ENCODE data around the gene PPP1R14B. TPM values are rescaled to one million over a fixed set of nuclear protein-coding genes. Genes with fewer than 3 reads are reported as not detected.

PPP1R14B gene
- total and polyA plus RNA-seq, 2 of the 13 experiments (the other 11 are each of a cell fraction or from before 2014, with no cell fraction given), result 110 to 148 TPM

DNA sequence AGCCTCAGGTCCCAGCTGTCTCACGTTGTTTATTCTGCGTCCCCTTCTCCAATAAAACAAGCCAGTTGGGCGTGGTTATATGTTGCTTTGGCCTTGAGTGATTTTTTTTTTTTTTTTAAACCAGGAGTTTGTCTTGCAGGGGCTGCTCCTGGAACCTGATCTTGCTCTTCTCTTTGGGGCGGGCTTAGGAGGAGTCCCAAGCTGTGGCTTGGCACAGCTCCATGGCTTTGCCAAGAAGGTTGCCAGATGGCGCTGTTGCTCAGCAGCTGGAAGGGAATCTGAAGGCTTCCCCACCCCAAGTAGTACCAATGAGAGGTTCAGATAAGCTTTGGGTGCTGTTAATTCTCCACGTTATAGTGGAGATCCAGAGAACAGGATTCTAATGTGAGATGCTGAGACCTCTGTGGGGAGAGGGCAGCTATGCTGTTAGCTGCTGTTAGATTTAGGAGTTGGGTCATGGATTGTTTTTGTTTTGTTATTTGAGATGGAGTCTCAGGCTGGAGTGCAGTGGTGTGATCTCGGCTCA lies 42.2 kb downstream of the PPP1R14B start:
- ChIA-PET CTCF (ENCODE audit: low intra/inter-chr PET ratio, low total read pairs) (interaction anchor here (1.3 to 1.7 kb wide), 2 partner anchors 96 to 100 kb away, joined by 6 to 7 read pairs; partner anchors contain the start of gene CATSPERZ), POLR2A (interaction anchor here (0.8 to 3.8 kb wide), 11 partner anchors 13 to 127 kb away, joined by 3 to 18 read pairs (median 5); partner anchors contain the start of genes CATSPERZ, FKBP2, NUDT22 and STIP1)
- intact Hi-C loops (cut with micrococcal nuclease; ENCODE audit: unreplicated experiment) (no loop called here), in situ Hi-C loops (cut with HindIII; ENCODE audit: extremely low pct_ligation_motif_present, low pct_unique_long_range_greater_than_20kb) (no loop called here)
- Histone ChIP-seq H3K27me3 (ENCODE audit: control insufficient read depth in 1 of 2, insufficient read depth in 2 of 2, low read length in 2 of 2) (no peaks in the 10 kb centered on the region), H3K9ac (ENCODE audit: insufficient read depth, low read depth, low read length) (no peak overlapping the region), H2AFZ (ENCODE audit: low read length) (no peak overlapping the region), H4K20me1 (ENCODE audit: insufficient read depth, low read length) (0 out of 2 replicates have a peak, but pooled peaks cover 2% of the 10 kb centered on the region), H3K79me2 (ENCODE audit: insufficient read depth, low read length) (no peaks in the 10 kb centered on the region), H3K4me1 (ENCODE audit: insufficient read depth, low read length) (peaks cover 17% of the 10 kb centered on the region), H3K36me3 (replicated peaks in 1 of 2; ENCODE audit: control insufficient read depth in 1 of 2, insufficient read depth in 2 of 2, low read length in 2 of 2) (peaks cover 36 to 45% of the 10 kb centered on the region in 2 experiments), H3K4me2 (ENCODE audit: low read depth, low read length) (no peak overlapping the region), H3K27ac (ENCODE audit: extremely low read length, insufficient read depth, low read length) (no peak overlapping the region), H3K9me3 (ENCODE audit: low read length) (no peaks in the 10 kb centered on the region), H3K4me3 (replicated peaks in 1 of 3; ENCODE audit: insufficient read depth in 1 of 3, low read depth in 2 of 3, low read length in 3 of 3) (no peak overlapping the region)
- FAIRE-seq, result peak; percentile 43
- ATAC-seq, result peak; percentile 25
- BruUV-seq (replicated peaks), result no TSS peak
- DNase-seq (ENCODE audit: low spot score), result peak; percentile 59
- WGBS (ENCODE audit: low lambda C conversion rate), result 88% methylated on average over 7 of the region's 7 CpGs
- 0 out of 2 replicates have a peak, but pooled peaks have one; percentile 30 for TF ChIP-seq ZNF263 (CRISPR knock-in tag; IDR thresholded peaks at IDR 0.05)
- TF ChIP-seq, protein P1, sequence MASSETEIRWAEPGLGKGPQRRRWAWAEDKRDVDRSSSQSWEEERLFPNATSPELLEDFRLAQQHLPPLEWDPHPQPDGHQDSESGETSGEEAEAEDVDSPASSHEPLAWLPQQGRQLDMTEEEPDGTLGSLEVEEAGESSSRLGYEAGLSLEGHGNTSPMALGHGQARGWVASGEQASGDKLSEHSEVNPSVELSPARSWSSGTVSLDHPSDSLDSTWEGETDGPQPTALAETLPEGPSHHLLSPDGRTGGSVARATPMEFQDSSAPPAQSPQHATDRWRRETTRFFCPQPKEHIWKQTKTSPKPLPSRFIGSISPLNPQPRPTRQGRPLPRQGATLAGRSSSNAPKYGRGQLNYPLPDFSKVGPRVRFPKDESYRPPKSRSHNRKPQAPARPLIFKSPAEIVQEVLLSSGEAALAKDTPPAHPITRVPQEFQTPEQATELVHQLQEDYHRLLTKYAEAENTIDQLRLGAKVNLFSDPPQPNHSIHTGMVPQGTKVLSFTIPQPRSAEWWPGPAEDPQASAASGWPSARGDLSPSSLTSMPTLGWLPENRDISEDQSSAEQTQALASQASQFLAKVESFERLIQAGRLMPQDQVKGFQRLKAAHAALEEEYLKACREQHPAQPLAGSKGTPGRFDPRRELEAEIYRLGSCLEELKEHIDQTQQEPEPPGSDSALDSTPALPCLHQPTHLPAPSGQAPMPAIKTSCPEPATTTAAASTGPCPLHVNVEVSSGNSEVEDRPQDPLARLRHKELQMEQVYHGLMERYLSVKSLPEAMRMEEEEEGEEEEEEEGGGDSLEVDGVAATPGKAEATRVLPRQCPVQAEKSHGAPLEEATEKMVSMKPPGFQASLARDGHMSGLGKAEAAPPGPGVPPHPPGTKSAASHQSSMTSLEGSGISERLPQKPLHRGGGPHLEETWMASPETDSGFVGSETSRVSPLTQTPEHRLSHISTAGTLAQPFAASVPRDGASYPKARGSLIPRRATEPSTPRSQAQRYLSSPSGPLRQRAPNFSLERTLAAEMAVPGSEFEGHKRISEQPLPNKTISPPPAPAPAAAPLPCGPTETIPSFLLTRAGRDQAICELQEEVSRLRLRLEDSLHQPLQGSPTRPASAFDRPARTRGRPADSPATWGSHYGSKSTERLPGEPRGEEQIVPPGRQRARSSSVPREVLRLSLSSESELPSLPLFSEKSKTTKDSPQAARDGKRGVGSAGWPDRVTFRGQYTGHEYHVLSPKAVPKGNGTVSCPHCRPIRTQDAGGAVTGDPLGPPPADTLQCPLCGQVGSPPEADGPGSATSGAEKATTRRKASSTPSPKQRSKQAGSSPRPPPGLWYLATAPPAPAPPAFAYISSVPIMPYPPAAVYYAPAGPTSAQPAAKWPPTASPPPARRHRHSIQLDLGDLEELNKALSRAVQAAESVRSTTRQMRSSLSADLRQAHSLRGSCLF (CRISPR knock-in tag; IDR thresholded peaks at IDR 0.05; ENCODE audit: borderline replicate concordance), result no peak
- TF ChIP-seq, protein P2, sequence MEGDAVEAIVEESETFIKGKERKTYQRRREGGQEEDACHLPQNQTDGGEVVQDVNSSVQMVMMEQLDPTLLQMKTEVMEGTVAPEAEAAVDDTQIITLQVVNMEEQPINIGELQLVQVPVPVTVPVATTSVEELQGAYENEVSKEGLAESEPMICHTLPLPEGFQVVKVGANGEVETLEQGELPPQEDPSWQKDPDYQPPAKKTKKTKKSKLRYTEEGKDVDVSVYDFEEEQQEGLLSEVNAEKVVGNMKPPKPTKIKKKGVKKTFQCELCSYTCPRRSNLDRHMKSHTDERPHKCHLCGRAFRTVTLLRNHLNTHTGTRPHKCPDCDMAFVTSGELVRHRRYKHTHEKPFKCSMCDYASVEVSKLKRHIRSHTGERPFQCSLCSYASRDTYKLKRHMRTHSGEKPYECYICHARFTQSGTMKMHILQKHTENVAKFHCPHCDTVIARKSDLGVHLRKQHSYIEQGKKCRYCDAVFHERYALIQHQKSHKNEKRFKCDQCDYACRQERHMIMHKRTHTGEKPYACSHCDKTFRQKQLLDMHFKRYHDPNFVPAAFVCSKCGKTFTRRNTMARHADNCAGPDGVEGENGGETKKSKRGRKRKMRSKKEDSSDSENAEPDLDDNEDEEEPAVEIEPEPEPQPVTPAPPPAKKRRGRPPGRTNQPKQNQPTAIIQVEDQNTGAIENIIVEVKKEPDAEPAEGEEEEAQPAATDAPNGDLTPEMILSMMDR (CRISPR knock-in tag; IDR thresholded peaks at IDR 0.05), result peak; percentile 83
- TF ChIP-seq, protein P3, sequence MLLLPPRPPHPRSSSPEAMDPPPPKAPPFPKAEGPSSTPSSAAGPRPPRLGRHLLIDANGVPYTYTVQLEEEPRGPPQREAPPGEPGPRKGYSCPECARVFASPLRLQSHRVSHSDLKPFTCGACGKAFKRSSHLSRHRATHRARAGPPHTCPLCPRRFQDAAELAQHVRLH (CRISPR knock-in tag; IDR thresholded peaks at IDR 0.05; ENCODE audit: borderline replicate concordance, low read depth), result 0 out of 2 replicates have a peak, but pooled peaks have one; percentile 60
- no peak for TF ChIP-seq ZNF629 (CRISPR knock-in tag; conservative IDR thresholded peaks at IDR 0.05)
- TF ChIP-seq ZNF816 (CRISPR knock-in tag; IDR thresholded peaks at IDR 0.05; ENCODE audit: borderline replicate concordance), result no peak
- no peak for TF ChIP-seq ZNF546 (CRISPR knock-in tag; conservative IDR thresholded peaks at IDR 0.05)
- TF ChIP-seq IKZF1 (IDR thresholded peaks at IDR 0.05), result no peak
- peak; percentile 68 for TF ChIP-seq RAD21 (CRISPR knock-in tag; IDR thresholded peaks at IDR 0.05)
- TF ChIP-seq SP140L (CRISPR knock-in tag; IDR thresholded peaks at IDR 0.05; ENCODE audit: borderline replicate concordance), result no peak
- TF ChIP-seq XRCC5 (optimal IDR thresholded peaks at IDR 0.05; ENCODE audit: low read length), result peak; percentile 43
- peak; percentile 46; the same call in 1 of the 2 replicates for TF ChIP-seq THAP11 (CRISPR knock-in tag; IDR thresholded peaks at IDR 0.05)
- no peak for TF ChIP-seq ZFX (CRISPR knock-in tag; IDR thresholded peaks at IDR 0.05; ENCODE audit: low read depth)
- no peak for TF ChIP-seq KAT7 (CRISPR knock-in tag; IDR thresholded peaks at IDR 0.05; ENCODE audit: borderline replicate concordance)
- 0 out of 2 replicates have a peak, but pooled peaks have one; percentile 9 for TF ChIP-seq ZNF331 (CRISPR knock-in tag; IDR thresholded peaks at IDR 0.05)
- no peak for TF ChIP-seq NFE2 (CRISPR knock-in tag; IDR thresholded peaks at IDR 0.05)
- TF ChIP-seq, protein P4, sequence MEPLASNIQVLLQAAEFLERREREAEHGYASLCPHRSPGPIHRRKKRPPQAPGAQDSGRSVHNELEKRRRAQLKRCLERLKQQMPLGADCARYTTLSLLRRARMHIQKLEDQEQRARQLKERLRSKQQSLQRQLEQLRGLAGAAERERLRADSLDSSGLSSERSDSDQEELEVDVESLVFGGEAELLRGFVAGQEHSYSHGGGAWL (CRISPR knock-in tag; IDR thresholded peaks at IDR 0.05), result no peak
- no peak for TF ChIP-seq ZNF839 (CRISPR knock-in tag; IDR thresholded peaks at IDR 0.05; ENCODE audit: borderline replicate concordance)
- TF ChIP-seq HOXA5 (CRISPR knock-in tag; IDR thresholded peaks at IDR 0.05), result no peak

All from HepG2 (cell line).